Neuronal stem cell (in vitro differentiated cells): ENCODE measurements around the gene SHC1.

Experiments
- DNase-seq: peaks from one replicate; pipeline ENCODE4 v3.0.0-alpha.2; 2013; ENCODE audit warnings: low spot score
- H2AFZ ChIP-seq: one replicate; pipeline ENCODE4 v1.6.1; 2013; ENCODE audit warnings: mild to moderate bottlenecking, low read length, inconsistent platforms
- H2AK5ac ChIP-seq: 2 replicates; pipeline ENCODE4 v1.6.1; 2013; ENCODE audit warnings: low read depth, mild to moderate bottlenecking, inconsistent platforms, low read length, moderate library complexity, mixed read lengths
- H2BK120ac ChIP-seq: 2 replicates; pipeline ENCODE4 v1.6.1; 2013; ENCODE audit warnings: low read depth, mild to moderate bottlenecking, inconsistent platforms, low read length, moderate library complexity, mixed read lengths
- H2BK12ac ChIP-seq: one replicate; pipeline ENCODE4 v1.6.1; 2013; ENCODE audit warnings: low read length, inconsistent platforms
- H2BK15ac ChIP-seq: 2 replicates; pipeline ENCODE4 v1.6.1; 2013; ENCODE audit warnings: mild to moderate bottlenecking, low read length, inconsistent platforms, mixed read lengths
- H2BK5ac ChIP-seq: one replicate; pipeline ENCODE4 v1.6.1; 2013; ENCODE audit warnings: inconsistent platforms, mild to moderate bottlenecking, low read length, moderate library complexity
- H3K14ac ChIP-seq: one replicate; pipeline ENCODE4 v1.6.1; 2013; ENCODE audit warnings: low read length, inconsistent platforms
- H3K18ac ChIP-seq: 2 replicates; pipeline ENCODE4 v1.6.1; 2013; ENCODE audit warnings: low read length, inconsistent platforms
- H3K23ac ChIP-seq: 2 replicates; pipeline ENCODE4 v1.6.1; 2013; ENCODE audit warnings: low read depth, mild to moderate bottlenecking, mixed read lengths, low read length, inconsistent platforms; ENCODE audit not compliant: poor library complexity
- H3K27ac ChIP-seq: replicated peaks from 3 replicates; pipeline ENCODE4 v1.5.1; 2013; ENCODE audit warnings: low read length, inconsistent platforms
- H3K27me3 ChIP-seq, 3 experiments: 2 replicates each; pipeline ENCODE4 v1.6.1; 2013; ENCODE audit warnings: low read length in 3 of 3, mild to moderate bottlenecking in 2 of 3, inconsistent platforms in 1 of 3, low read depth in 1 of 3, mixed read lengths in 1 of 3, moderate library complexity in 1 of 3; ENCODE audit not compliant: control insufficient read depth in 3 of 3, insufficient read depth in 3 of 3
- H3K36me3 ChIP-seq, 2 donors: replicated peaks in 1 of 2; 2 replicates each; pipeline ENCODE4 v1.6.1; 2013; ENCODE audit warnings: low read length in 2 of 2; ENCODE audit not compliant: control insufficient read depth in 2 of 2, insufficient read depth in 2 of 2
- H3K4ac ChIP-seq: 2 replicates; pipeline ENCODE4 v1.6.1; 2013; ENCODE audit warnings: inconsistent platforms, mild to moderate bottlenecking, low read length, moderate library complexity
- H3K4me1 ChIP-seq, 2 donors: 1 replicate in 1 of 2; 2 replicates in 1 of 2; pipeline ENCODE4 v1.6.1; 2013; ENCODE audit warnings: low read length in 2 of 2, low read depth in 1 of 2; ENCODE audit not compliant: control insufficient read depth in 2 of 2, insufficient read depth in 1 of 2
- H3K4me2 ChIP-seq: one replicate; pipeline ENCODE4 v1.6.1; 2013; ENCODE audit warnings: mild to moderate bottlenecking, low read length, inconsistent platforms; ENCODE audit not compliant: insufficient read depth, poor library complexity, severe bottlenecking
- H3K4me3 ChIP-seq, 2 donors: 2 replicates each; pipeline ENCODE4 v1.5.1; 2013; ENCODE audit warnings: low read length in 2 of 2, mild to moderate bottlenecking in 2 of 2, inconsistent platforms in 1 of 2, moderate library complexity in 1 of 2
- H3K79me1 ChIP-seq: one replicate; pipeline ENCODE4 v1.6.1; 2013; ENCODE audit warnings: low read depth, mild to moderate bottlenecking, inconsistent platforms, low read length, moderate library complexity
- H3K9ac ChIP-seq: one replicate; pipeline ENCODE4 v1.6.1; 2013; ENCODE audit warnings: mild to moderate bottlenecking, low read depth, low read length, inconsistent platforms; ENCODE audit not compliant: poor library complexity
- H3K9me3 ChIP-seq, 2 donors: replicated peaks in 1 of 2; 2 replicates each; pipeline versions ENCODE3 to v1.6.1; 2013; ENCODE audit warnings: low read length in 2 of 2, mild to moderate bottlenecking in 2 of 2, inconsistent platforms in 1 of 2, low read depth in 1 of 2, mixed read lengths in 1 of 2, moderate library complexity in 1 of 2; ENCODE audit not compliant: control insufficient read depth in 2 of 2, insufficient read depth in 1 of 2
- H4K8ac ChIP-seq: one replicate; pipeline ENCODE4 v1.6.1; 2013; ENCODE audit warnings: low read depth, mild to moderate bottlenecking, inconsistent platforms, low read length, moderate library complexity
- H4K91ac ChIP-seq: one replicate; pipeline ENCODE4 v1.6.1; 2013; ENCODE audit warnings: low read length, low read depth, mild to moderate bottlenecking, inconsistent platforms; ENCODE audit not compliant: poor library complexity
- WGBS, 2 donors: extraction: QIAGEN DNeasy Blood & Tissue Kit; methylation state at CpG; one replicate each; pipeline ENCODE4 v1.1.7; 2013; ENCODE audit warnings: missing lambda C conversion rate in 2 of 2, mixed read lengths in 1 of 2; ENCODE audit not compliant: insufficient read length in 2 of 2, insufficient replicate concordance in 1 of 2; ENCODE audit errors: extremely low coverage in 2 of 2; 5-methylcytosine and 5-hydroxymethylcytosine counted together

The SHC1 gene

DNA sequence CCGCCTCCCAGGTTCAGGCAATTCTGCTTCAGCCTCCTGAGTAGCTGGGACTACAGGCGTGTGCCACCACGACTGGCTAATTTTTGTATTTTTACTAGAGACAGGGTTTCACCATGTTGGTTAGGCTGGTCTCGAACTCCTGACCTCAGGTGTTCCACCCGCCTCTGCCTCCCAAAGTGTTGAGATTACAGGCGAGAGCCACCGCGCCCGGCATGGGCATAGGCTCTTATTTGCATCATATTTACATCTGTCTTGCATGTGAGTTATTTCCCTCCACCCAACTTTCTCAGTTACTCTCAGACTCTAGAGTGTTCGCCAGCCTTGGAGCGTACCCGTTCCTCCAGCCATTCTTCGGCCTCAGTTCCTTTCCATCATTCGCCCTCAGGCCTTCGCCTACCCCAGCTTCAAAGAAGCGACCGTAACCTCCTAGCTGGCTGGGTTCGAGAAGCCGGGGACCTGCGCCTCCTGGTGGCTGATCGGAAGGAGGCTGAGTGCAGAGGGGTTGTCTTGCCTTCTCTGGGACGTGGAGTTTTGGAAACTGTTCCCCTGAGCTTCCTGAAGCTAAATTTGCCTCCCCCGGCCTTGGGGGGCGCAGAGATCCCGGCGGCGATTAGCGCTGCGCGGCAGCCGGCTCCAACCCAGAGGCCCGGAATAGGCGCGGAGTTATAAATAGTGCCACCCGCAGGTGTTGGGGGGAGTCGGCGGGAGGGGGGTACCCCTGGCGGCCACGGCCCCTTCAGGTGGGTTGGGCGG lies 28.4 kb upstream of the SHC1 start:
- Histone ChIP-seq H3K27ac (no peak overlapping the region), H3K4ac (no peak overlapping the region), H3K9ac (no peak overlapping the region), H2BK120ac (no peak overlapping the region), H3K4me2 (peak overlapping the region; percentile 96), H2BK15ac (peak overlapping the region; percentile 78), H3K18ac (peak overlapping the region; percentile 95), H3K23ac (no peak overlapping the region), H3K79me1 (peaks cover 5% of the 10 kb centered on the region), H4K8ac (no peak overlapping the region), H2BK12ac (no peak overlapping the region), H2AK5ac (peak overlapping the region; percentile 90), H3K4me1 (peaks cover 8 to 14% of the 10 kb centered on the region in 2 donors), H3K14ac (no peak overlapping the region), H2BK5ac (no peak overlapping the region), H3K9me3 (no peaks in the 10 kb centered on the region), H3K4me3 (peak overlapping the region; percentile 66 to 90), H2AFZ (peak overlapping the region; percentile 76), H3K27me3 (peaks cover 0 to 2% (median 0%) of the 10 kb centered on the region in 3 experiments), H3K36me3 (peaks cover 0 to under 1% of the 10 kb centered on the region in 2 donors), H4K91ac (no peak overlapping the region)
- WGBS, 2 donors = no CpG with 5 or more reads among the region's 40 CpGs
- no peak for DNase-seq

DNA sequence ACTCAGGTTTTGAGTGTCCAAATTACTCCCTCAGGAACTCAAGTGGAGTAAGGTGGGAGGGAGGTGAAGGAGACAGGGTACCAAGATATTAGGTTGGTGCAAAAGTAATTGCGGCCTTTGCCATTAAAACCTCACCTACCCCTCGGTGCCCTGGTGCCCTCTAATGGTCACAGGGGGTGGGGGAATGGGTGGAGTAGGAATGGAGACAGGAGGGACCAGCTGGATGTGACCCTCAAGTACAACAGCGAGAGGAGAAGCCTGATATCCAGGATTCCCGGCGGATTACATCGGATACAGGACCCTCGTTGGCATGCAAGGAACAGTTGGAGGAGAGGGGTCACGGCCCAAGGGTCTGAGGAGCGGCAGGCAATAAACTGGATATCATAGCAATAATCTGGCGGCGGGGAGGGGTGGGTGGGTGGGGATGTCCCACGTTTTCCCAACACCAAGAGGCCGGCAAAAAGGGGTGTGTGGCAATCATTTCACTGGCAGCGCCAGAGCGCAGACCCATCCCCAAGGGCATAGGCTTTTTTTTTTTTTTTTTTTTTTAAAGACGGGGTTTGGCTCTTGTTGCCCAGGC lies 27.7 kb upstream of the SHC1 start:
- Histone ChIP-seq H2BK12ac (peak overlapping the region; percentile 84), H2BK120ac (no peak overlapping the region), H3K9ac (peak overlapping the region; percentile 37), H3K4me3 (no peak overlapping the region), H3K36me3 (peaks cover 2 to 3% of the 10 kb centered on the region in 2 donors), H3K14ac (no peak overlapping the region), H3K4ac (no peak overlapping the region), H2AK5ac (peak overlapping the region; percentile 2), H3K4me1 (peaks cover 11 to 14% of the 10 kb centered on the region in 2 donors), H4K8ac (no peak overlapping the region), H2BK5ac (peak overlapping the region; percentile 0), H2BK15ac (no peak overlapping the region), H3K4me2 (no peak overlapping the region), H3K79me1 (peaks cover under 1% of the 10 kb centered on the region), H4K91ac (no peak overlapping the region), H3K18ac (peak overlapping the region; percentile 56), H3K27ac (no peak overlapping the region), H3K27me3 (peaks cover 0 to 2% (median 0%) of the 10 kb centered on the region in 3 experiments), H3K9me3 (no peaks in the 10 kb centered on the region), H3K23ac (no peak overlapping the region), H2AFZ (no peak overlapping the region)
- WGBS, 2 donors = no CpG with 5 or more reads among the region's 16 CpGs
- no peak for DNase-seq

DNA sequence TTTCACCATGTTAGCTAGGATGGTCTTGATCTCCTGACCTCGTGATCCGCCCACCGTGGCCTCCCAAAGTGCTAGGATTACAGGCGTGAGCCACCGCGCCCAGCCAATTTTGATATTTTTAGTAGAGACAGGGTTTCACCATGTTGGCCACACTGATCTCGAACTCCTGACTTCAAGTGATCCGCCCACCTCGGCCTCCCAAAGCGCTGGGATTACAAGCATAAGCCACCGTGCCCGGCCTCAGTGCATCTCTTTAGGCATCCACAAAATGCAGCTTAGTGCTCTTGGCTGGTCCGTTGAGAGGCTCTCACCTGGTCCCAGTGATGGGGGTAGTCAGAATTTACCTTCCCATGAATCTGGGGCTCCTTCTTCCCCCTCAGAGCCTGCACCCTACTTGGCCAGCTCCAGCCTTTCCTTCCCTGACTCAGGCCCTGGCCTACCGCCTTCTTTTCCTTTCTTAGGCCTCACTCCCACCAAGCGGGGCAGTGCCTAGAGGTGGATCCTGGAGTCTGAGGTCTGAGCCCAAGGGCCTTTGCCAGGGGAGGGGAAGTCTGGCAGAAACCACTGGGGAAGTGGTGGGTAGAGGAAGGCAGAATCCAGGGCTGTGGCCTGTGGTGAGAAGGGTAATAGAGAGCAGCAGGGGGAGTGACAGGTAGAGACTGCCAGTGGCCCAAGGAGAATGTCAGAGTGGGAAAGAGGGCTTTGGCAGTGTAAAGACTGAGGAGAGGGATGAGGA lies 26.6 kb upstream of the SHC1 start:
- Histone ChIP-seq H3K18ac (peak overlapping the region; percentile 19), H2BK15ac (no peak overlapping the region), H3K23ac (peak overlapping the region; percentile 67), H2AFZ (no peak overlapping the region), H4K91ac (no peak overlapping the region), H3K4me1 (peaks cover 13 to 19% of the 10 kb centered on the region in 2 donors), H2BK5ac (no peak overlapping the region), H3K79me1 (no peaks in the 10 kb centered on the region), H2BK120ac (no peak overlapping the region), H3K27ac (no peak overlapping the region), H3K4me2 (no peak overlapping the region), H3K14ac (no peak overlapping the region), H3K9me3 (no peaks in the 10 kb centered on the region), H4K8ac (no peak overlapping the region), H3K9ac (peak overlapping the region; percentile 12), H3K4ac (no peak overlapping the region), H2BK12ac (no peak overlapping the region), H3K27me3 (peaks cover 0 to 2% (median 0%) of the 10 kb centered on the region in 3 experiments), H2AK5ac (peak overlapping the region; percentile 95), H3K36me3 (peaks cover 6 to 13% of the 10 kb centered on the region in 2 donors), H3K4me3 (no peak overlapping the region)
- no CpG with 5 or more reads among the region's 15 CpGs for WGBS, 2 donors
- DNase-seq = no peak
